SU-DHL-6 (cell line): ENCODE results near the gene CELA2A.
"Not testable (repeated sequence)": the region's sequence is repeated elsewhere in the genome, so short reads cannot be mapped to it uniquely, and the experiment has no call there.

ENCODE experiments used
- H2AFZ ChIP-seq: fragments of 200-600 bp; sonication (generic); 2 replicates; pipeline ENCODE4 v1.6.1; 2014; ENCODE audit warnings: low read depth, mild to moderate bottlenecking, moderate library complexity, mixed read lengths, antibody characterized with exemption, low read length; ENCODE audit not compliant: severe bottlenecking
- H3F3A ChIP-seq: fragments of 200-600 bp; shearing (Covaris generic); 2 replicates; pipeline ENCODE4 v1.6.0; 2016; ENCODE audit warnings: antibody characterized with exemption, mild to moderate bottlenecking; ENCODE audit not compliant: insufficient read depth
- H3K27ac ChIP-seq: fragments of 200-600 bp; sonication (generic); 2 replicates; pipeline ENCODE4 v1.5.1; 2016; ENCODE audit warnings: low read depth, mild to moderate bottlenecking, low read length, moderate library complexity, mixed read lengths
- H3K27me3 ChIP-seq: fragments of 200-600 bp; sonication (generic), shearing (Covaris generic); 2 replicates; pipeline ENCODE4 v1.6.0; 2014; ENCODE audit warnings: mild to moderate bottlenecking, low read length
- H3K36me3 ChIP-seq: fragments of 200-600 bp; sonication (generic); 2 replicates; pipeline ENCODE4 v1.6.1; 2014; ENCODE audit warnings: mild to moderate bottlenecking, low read length, mixed read lengths
- H3K4me2 ChIP-seq: fragments of 300-600, 200-600 bp; shearing (Covaris generic), sonication (generic); 2 replicates; pipeline ENCODE4 v1.6.0; 2014; ENCODE audit warnings: low read length, low read depth, mild to moderate bottlenecking; ENCODE audit not compliant: poor library complexity, severe bottlenecking
- H3K4me3 ChIP-seq: fragments of 200-600 bp; sonication (generic); 2 replicates; pipeline ENCODE4 v1.5.1; 2014; ENCODE audit warnings: antibody characterized with exemption, low read length, mild to moderate bottlenecking, mixed read lengths; ENCODE audit not compliant: insufficient read depth, poor library complexity, severe bottlenecking
- H3K79me2 ChIP-seq: fragments of 200-600 bp; sonication (generic); 2 replicates; pipeline ENCODE4 v1.6.1; 2014; ENCODE audit warnings: mild to moderate bottlenecking, low read length, moderate library complexity; ENCODE audit not compliant: insufficient read depth
- H3K9ac ChIP-seq: fragments of 200-600 bp; sonication (generic); 2 replicates; pipeline ENCODE4 v1.7.0; 2014; ENCODE audit warnings: mild to moderate bottlenecking, low read length
- H3K9me2 ChIP-seq: fragments of 200-600 bp; sonication (generic); replicated peaks from 2 replicates; pipeline ENCODE4 v1.6.1; 2014; ENCODE audit warnings: low read length; ENCODE audit not compliant: insufficient read depth
- H3K9me3 ChIP-seq: fragments of 200-600 bp; sonication (generic); 2 replicates; pipeline ENCODE4 v1.6.1; 2014; ENCODE audit warnings: low read length, mixed read lengths; ENCODE audit not compliant: insufficient read depth
- H4K20me1 ChIP-seq: fragments of 200-600 bp; sonication (generic); 2 replicates; pipeline ENCODE4 v1.6.1; 2014; ENCODE audit warnings: low read depth, mild to moderate bottlenecking, antibody characterized with exemption, low read length, moderate library complexity, mixed read lengths
- EZH2phosphoT487 ChIP-seq: fragments of 200-600 bp; sonication (generic), shearing (Covaris generic); conservative IDR thresholded peaks from 2 replicates; pipeline ENCODE4 v1.6.1; 2018; ENCODE audit warnings: mild to moderate bottlenecking, antibody characterized with exemption, low read length, moderate library complexity, mixed read lengths
- TF ChIP-seq, protein P1 (sequence below): fragments of 200-600 bp; sonication (generic); IDR thresholded peaks from one replicate; pipeline ENCODE4 v1.5.1; 2017; ENCODE audit warnings: antibody characterized with exemption, mild to moderate bottlenecking, low read length, moderate library complexity; ENCODE audit not compliant: insufficient read depth, poor library complexity, severe bottlenecking

The CELA2A gene

GRCh38 chr1:15483971-15484370 lies 27.4 kb downstream of the CELA2A start:
- no peaks in the 10 kb centered on the region for H4K20me1 ChIP-seq
- no peaks in the 10 kb centered on the region for H3K9me3 ChIP-seq
- no peaks in the 10 kb centered on the region for H3K79me2 ChIP-seq
- H3K36me3 ChIP-seq = no peaks in the 10 kb centered on the region
- H2AFZ ChIP-seq = no peak overlapping the region
- TF ChIP-seq, protein P1, sequence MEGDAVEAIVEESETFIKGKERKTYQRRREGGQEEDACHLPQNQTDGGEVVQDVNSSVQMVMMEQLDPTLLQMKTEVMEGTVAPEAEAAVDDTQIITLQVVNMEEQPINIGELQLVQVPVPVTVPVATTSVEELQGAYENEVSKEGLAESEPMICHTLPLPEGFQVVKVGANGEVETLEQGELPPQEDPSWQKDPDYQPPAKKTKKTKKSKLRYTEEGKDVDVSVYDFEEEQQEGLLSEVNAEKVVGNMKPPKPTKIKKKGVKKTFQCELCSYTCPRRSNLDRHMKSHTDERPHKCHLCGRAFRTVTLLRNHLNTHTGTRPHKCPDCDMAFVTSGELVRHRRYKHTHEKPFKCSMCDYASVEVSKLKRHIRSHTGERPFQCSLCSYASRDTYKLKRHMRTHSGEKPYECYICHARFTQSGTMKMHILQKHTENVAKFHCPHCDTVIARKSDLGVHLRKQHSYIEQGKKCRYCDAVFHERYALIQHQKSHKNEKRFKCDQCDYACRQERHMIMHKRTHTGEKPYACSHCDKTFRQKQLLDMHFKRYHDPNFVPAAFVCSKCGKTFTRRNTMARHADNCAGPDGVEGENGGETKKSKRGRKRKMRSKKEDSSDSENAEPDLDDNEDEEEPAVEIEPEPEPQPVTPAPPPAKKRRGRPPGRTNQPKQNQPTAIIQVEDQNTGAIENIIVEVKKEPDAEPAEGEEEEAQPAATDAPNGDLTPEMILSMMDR = no peak
- no peak for TF ChIP-seq EZH2phosphoT487
- no peak overlapping the region for H3K9ac ChIP-seq
- no peak overlapping the region for H3K4me2 ChIP-seq
- no peak overlapping the region for H3K27ac ChIP-seq
- no peaks in the 10 kb centered on the region for H3K27me3 ChIP-seq
- H3K4me3 ChIP-seq = no peak overlapping the region
- no peaks in the 10 kb centered on the region for H3F3A ChIP-seq
- no peaks in the 10 kb centered on the region for H3K9me2 ChIP-seq

DNA sequence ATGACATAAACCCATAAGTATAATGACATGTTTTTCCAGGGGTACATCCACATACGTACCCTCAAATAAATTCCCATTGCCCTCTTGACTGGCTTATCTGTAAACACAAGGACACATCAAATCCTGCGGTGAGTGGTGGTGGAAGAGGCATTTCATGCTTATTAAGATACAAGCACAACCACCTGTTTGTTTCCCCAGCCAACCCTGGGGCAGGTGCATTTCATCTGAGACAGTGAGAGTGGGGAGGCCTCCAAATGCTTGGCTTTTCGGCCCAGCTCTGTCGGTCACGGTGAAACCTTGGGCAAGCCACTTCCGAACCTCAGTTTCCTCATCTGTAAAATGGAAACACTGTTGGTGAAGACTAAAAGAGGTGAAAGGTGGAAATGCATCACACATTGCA lies 27.9 kb downstream of the CELA2A start:
- not testable (repeated sequence) for H3K79me2 ChIP-seq, H3K4me2 ChIP-seq, H3K9me3 ChIP-seq, H3K36me3 ChIP-seq, H3K9ac ChIP-seq, H2AFZ ChIP-seq, H3F3A ChIP-seq, H3K9me2 ChIP-seq, H3K4me3 ChIP-seq, H4K20me1 ChIP-seq, H3K27ac ChIP-seq, H3K27me3 ChIP-seq

DNA sequence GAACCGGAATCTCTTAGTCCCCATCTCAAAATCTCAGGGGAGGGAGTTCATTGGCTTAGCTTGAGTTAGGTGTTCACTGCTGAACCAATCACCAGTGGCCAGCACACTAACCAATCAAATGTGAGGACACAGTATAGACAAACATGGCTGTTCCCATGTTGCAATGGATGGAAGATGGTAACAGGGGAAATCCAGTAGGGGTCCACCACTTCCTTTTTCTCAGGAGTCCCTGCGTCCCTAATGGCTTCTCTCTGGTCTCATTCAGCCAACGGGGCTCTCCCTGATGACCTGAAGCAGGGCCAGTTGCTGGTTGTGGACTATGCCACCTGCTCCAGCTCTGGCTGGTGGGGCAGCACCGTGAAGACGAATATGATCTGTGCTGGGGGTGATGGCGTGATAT lies 29.1 kb downstream of the CELA2A start:
- no peaks in the 10 kb centered on the region for H3K9me2 ChIP-seq
- H3F3A ChIP-seq = no peaks in the 10 kb centered on the region
- H2AFZ ChIP-seq = no peak overlapping the region
- no peak overlapping the region for H3K4me2 ChIP-seq
- no peak overlapping the region for H3K4me3 ChIP-seq
- H3K27ac ChIP-seq = no peak overlapping the region
- H3K36me3 ChIP-seq = no peaks in the 10 kb centered on the region
- no peak overlapping the region for H3K9ac ChIP-seq
- TF ChIP-seq, protein P1 = no peak
- TF ChIP-seq EZH2phosphoT487 = no peak
- H3K79me2 ChIP-seq = no peaks in the 10 kb centered on the region
- no peaks in the 10 kb centered on the region for H4K20me1 ChIP-seq
- no peaks in the 10 kb centered on the region for H3K27me3 ChIP-seq
- H3K9me3 ChIP-seq = no peaks in the 10 kb centered on the region

DNA sequence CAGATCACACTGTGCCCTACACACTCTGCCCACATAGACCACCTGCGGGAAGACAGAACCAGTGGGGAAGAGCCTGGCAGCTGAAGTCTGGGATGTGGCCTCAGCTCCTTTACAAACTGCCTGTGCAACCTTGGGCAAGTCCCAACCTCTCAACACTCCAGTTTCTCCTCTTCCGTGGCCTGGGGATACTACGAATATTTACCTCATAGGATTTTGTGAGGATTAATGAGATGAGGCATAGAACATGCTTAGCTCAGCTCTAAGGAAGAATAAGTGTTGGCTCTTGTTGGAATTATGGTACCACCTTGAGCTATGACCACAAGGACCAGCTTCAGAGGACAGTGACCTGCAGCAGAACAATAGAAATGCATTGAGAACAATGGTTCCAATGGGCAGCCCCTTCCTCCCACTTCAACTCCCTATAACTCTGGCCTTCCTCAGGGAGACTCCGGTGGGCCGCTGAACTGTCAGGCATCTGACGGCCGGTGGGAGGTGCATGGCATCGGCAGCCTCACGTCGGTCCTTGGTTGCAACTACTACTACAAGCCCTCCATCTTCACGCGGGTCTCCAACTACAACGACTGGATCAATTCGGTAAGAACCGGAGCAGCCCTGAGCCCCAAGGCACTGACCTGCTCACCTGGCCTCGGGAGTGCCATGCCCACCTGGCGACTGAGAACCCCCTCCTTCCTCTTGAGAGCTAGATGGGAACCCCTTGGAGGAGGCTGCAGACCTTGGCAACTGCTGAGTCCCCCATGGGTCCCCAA lies 30.5 kb downstream of the CELA2A start:
- H3K27me3 ChIP-seq, H3K79me2 ChIP-seq, H3K9me2 ChIP-seq, H2AFZ ChIP-seq, H3K4me2 ChIP-seq, H3K27ac ChIP-seq, H3K4me3 ChIP-seq, H3F3A ChIP-seq, H4K20me1 ChIP-seq, H3K36me3 ChIP-seq, H3K9me3 ChIP-seq, H3K9ac ChIP-seq: not testable (repeated sequence)
